Panc1 (cell line): Measurements from ENCODE around the gene GALP. TPM values are rescaled to one million over a fixed set of nuclear protein-coding genes. Genes with fewer than 3 reads are reported as not detected.
"Not testable (repeated sequence)": the region's sequence is repeated elsewhere in the genome, so short reads cannot be mapped to it uniquely, and the experiment has no call there.

ENCODE experiments used
- ATAC-seq: fragments of 200-7000 bp; cut with Tn5 transposase; 2 replicates; pipeline ENCODE4 v1.9.1; 2020; ENCODE audit warnings: mild to moderate bottlenecking, moderate library complexity
- BruUV-seq: library from RNA; stranded (reverse); fragments of 400-500 nt; replicated peaks from 2 replicates; lab custom pipeline; 2021; lab: Mats Ljungman, UMichigan
- CTCF ChIA-PET: fragments of 300-600 bp; sonication (Branson Sonifier 250); formaldehyde crosslinking; loops from one replicate; lab custom pipeline; 2022; ENCODE audit warnings: antibody characterized with exemption; lab: Charles Lee
- POLR2A ChIA-PET: fragments of 300-600 bp; sonication (Branson Sonifier 250); formaldehyde crosslinking; loops from one replicate; lab custom pipeline; 2022; ENCODE audit warnings: antibody characterized with exemption; lab: Charles Lee
- DNase-seq: peaks from one replicate; pipeline ENCODE4 v3.0.0-alpha.2; 2010; ENCODE audit warnings: low read depth, low spot score
- H3K27ac ChIP-seq: 2 replicates; pipeline ENCODE4 v1.5.1; 2011; ENCODE audit warnings: mild to moderate bottlenecking, low read length, inconsistent platforms
- H3K27me3 ChIP-seq: fragments of 200-500 bp; sonication (Bioruptor generic); 2 replicates; pipeline ENCODE4 v1.6.0; 2014; ENCODE audit warnings: low read length, inconsistent platforms; ENCODE audit not compliant: control insufficient read depth, insufficient read depth
- H3K36me3 ChIP-seq: fragments of 200-500 bp; sonication (Bioruptor generic); 2 replicates; pipeline ENCODE4 v1.5.1; 2014; ENCODE audit warnings: inconsistent platforms, mild to moderate bottlenecking, low read length, moderate library complexity; ENCODE audit not compliant: control insufficient read depth, insufficient read depth
- H3K4me1 ChIP-seq: 2 replicates; pipeline ENCODE4 v1.5.1; 2011; ENCODE audit warnings: inconsistent platforms, mild to moderate bottlenecking, low read length, moderate library complexity; ENCODE audit not compliant: control insufficient read depth, insufficient read depth
- H3K4me3 ChIP-seq, 2 experiments: 2 replicates each; pipeline ENCODE4 v1.5.1; 2011 to 2012; ENCODE audit warnings: low read depth in 2 of 2, low read length in 2 of 2, mild to moderate bottlenecking in 2 of 2, inconsistent platforms in 1 of 2, moderate library complexity in 1 of 2
- H3K9me3 ChIP-seq: fragments of 200-500 bp; sonication (Bioruptor generic); 2 replicates; pipeline ENCODE4 v1.5.1; 2014; ENCODE audit warnings: low read depth, mild to moderate bottlenecking, inconsistent platforms, low read length, moderate library complexity; ENCODE audit not compliant: control insufficient read depth, insufficient read depth
- in situ Hi-C: cut with HindIII; loops from 2 replicates; pipeline ENCODE4 v1.10.0; 2016; ENCODE audit warnings: low sequenced_read_pairs, low pct_unique_long_range_greater_than_20kb
- intact Hi-C: fragments of 100-400 bp; cut with micrococcal nuclease; formaldehyde crosslinking; loops from one replicate; pipeline ENCODE4 v1.10.0; 2022; ENCODE audit not compliant: unreplicated experiment
- total RNA-seq: library from RNA; stranded (reverse); gene quantifications from one replicate; pipeline ENCODE4 v1.2.1, GENCODE V29; 2021; ENCODE audit not compliant: unreplicated experiment
- TF ChIP-seq, protein P1 (sequence below): fragments of 450-650 bp; IDR thresholded peaks from 2 replicates; pipeline ENCODE4 v1.5.1; 2017; ENCODE audit warnings: mild to moderate bottlenecking
- TF ChIP-seq, protein P2 (sequence below), 2 experiments: IDR thresholded peaks; 2 replicates each; pipeline ENCODE4 v1.6.1; 2011 to 2012; ENCODE audit warnings: low read depth in 2 of 2, control low read depth in 1 of 2, low read length in 1 of 2, mild to moderate bottlenecking in 1 of 2, moderate library complexity in 1 of 2; ENCODE audit not compliant: insufficient read depth in 1 of 2

Gene GALP
- total RNA-seq, 1 experiment from 2014 or later = not detected

GRCh38 chr19:56221442-56221841, 45.6 kb downstream of the GALP start:
- H3K4me3 ChIP-seq, CTCF ChIA-PET, BruUV-seq, H3K27me3 ChIP-seq, H3K9me3 ChIP-seq, H3K4me1 ChIP-seq, in situ Hi-C loops, POLR2A ChIA-PET, DNase-seq, H3K36me3 ChIP-seq, H3K27ac ChIP-seq, intact Hi-C loops: not testable (repeated sequence)
- peak; percentile 81 for ATAC-seq
- TF ChIP-seq, protein P1, sequence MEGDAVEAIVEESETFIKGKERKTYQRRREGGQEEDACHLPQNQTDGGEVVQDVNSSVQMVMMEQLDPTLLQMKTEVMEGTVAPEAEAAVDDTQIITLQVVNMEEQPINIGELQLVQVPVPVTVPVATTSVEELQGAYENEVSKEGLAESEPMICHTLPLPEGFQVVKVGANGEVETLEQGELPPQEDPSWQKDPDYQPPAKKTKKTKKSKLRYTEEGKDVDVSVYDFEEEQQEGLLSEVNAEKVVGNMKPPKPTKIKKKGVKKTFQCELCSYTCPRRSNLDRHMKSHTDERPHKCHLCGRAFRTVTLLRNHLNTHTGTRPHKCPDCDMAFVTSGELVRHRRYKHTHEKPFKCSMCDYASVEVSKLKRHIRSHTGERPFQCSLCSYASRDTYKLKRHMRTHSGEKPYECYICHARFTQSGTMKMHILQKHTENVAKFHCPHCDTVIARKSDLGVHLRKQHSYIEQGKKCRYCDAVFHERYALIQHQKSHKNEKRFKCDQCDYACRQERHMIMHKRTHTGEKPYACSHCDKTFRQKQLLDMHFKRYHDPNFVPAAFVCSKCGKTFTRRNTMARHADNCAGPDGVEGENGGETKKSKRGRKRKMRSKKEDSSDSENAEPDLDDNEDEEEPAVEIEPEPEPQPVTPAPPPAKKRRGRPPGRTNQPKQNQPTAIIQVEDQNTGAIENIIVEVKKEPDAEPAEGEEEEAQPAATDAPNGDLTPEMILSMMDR = peak; percentile 83

GRCh38 chr19:56221851-56222250, 46.0 kb downstream of the GALP start:
- CTCF ChIA-PET = no interaction called here
- no TSS peak for BruUV-seq
- intact Hi-C loops (no loop called here), in situ Hi-C loops (no loop called here)
- TF ChIP-seq, protein P1 = peak; percentile 59
- TF ChIP-seq, protein P2, sequence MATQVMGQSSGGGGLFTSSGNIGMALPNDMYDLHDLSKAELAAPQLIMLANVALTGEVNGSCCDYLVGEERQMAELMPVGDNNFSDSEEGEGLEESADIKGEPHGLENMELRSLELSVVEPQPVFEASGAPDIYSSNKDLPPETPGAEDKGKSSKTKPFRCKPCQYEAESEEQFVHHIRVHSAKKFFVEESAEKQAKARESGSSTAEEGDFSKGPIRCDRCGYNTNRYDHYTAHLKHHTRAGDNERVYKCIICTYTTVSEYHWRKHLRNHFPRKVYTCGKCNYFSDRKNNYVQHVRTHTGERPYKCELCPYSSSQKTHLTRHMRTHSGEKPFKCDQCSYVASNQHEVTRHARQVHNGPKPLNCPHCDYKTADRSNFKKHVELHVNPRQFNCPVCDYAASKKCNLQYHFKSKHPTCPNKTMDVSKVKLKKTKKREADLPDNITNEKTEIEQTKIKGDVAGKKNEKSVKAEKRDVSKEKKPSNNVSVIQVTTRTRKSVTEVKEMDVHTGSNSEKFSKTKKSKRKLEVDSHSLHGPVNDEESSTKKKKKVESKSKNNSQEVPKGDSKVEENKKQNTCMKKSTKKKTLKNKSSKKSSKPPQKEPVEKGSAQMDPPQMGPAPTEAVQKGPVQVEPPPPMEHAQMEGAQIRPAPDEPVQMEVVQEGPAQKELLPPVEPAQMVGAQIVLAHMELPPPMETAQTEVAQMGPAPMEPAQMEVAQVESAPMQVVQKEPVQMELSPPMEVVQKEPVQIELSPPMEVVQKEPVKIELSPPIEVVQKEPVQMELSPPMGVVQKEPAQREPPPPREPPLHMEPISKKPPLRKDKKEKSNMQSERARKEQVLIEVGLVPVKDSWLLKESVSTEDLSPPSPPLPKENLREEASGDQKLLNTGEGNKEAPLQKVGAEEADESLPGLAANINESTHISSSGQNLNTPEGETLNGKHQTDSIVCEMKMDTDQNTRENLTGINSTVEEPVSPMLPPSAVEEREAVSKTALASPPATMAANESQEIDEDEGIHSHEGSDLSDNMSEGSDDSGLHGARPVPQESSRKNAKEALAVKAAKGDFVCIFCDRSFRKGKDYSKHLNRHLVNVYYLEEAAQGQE (IDR thresholded peaks at IDR 0.05; ENCODE audit: insufficient read depth in 1 of 2, low read depth in 2 of 2, low read length in 1 of 2) = no peak
- no peaks in the 10 kb centered on the region for H3K9me3 ChIP-seq
- H3K27ac ChIP-seq = no peak overlapping the region
- H3K4me1 ChIP-seq = no peaks in the 10 kb centered on the region
- no peaks in the 10 kb centered on the region for H3K27me3 ChIP-seq
- ATAC-seq (no peak), DNase-seq (no peak)
- H3K4me3 ChIP-seq = no peak overlapping the region
- POLR2A ChIA-PET = no interaction called here
- H3K36me3 ChIP-seq = no peaks in the 10 kb centered on the region

DNA sequence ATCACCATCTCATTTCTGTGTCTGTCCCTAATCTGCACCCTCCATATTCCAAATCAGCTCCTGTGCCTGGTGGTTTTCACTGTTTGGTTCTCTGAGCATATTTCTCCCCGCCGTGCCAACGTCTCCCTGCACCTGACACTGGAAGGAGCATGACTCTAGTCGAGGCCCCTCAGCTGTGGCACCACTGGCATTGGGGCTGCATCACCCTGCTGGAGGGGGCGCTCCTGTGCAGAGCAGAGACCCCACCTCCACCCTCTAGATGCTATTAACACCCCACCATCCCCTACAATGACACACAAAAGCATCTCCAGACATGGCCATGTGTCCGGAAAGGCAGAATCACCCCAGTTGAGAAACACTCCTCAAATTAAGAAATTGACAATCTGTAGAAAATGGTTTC, 47.1 kb downstream of the GALP start:
- ATAC-seq (no peak), DNase-seq (no peak)
- in situ Hi-C loops (no loop called here), intact Hi-C loops (no loop called here)
- TF ChIP-seq, protein P2 (IDR thresholded peaks at IDR 0.05; ENCODE audit: insufficient read depth in 1 of 2, low read depth in 2 of 2, low read length in 1 of 2) = no peak
- TF ChIP-seq, protein P1 = peak; percentile 10; the same call in 1 of the 2 replicates
- no peaks in the 10 kb centered on the region for H3K9me3 ChIP-seq
- no peaks in the 10 kb centered on the region for H3K36me3 ChIP-seq
- H3K27me3 ChIP-seq = no peaks in the 10 kb centered on the region
- ChIA-PET CTCF (no interaction called here), POLR2A (no interaction called here)
- no peaks in the 10 kb centered on the region for H3K4me1 ChIP-seq
- BruUV-seq = no TSS peak
- no peak overlapping the region for H3K4me3 ChIP-seq
- no peak overlapping the region for H3K27ac ChIP-seq
